H1 (cell line): Measurements from ENCODE around the gene MAGI1. TPM values are rescaled to one million over a fixed set of nuclear protein-coding genes. Genes with fewer than 3 reads are reported as not detected.

Experiments
- CBX5 ChIP-seq: fragments of 300-800, 300-1000 bp; sonication (generic); IDR thresholded peaks from 2 replicates; pipeline ENCODE4 v1.7.1; 2016; ENCODE audit warnings: antibody characterized with exemption, low read length, low read depth
- CHD7 ChIP-seq: fragments of 300-600 bp; sonication (generic); IDR thresholded peaks from 2 replicates; pipeline ENCODE4 v1.7.1; 2012; ENCODE audit warnings: low read length, moderate library complexity, mild to moderate bottlenecking, inconsistent platforms; ENCODE audit not compliant: insufficient replicate concordance
- POLR2AphosphoS5 ChIP-seq: IDR thresholded peaks from 2 replicates; pipeline ENCODE4 v1.6.1; 2011; ENCODE audit warnings: low read depth, low read length
- RAD21 ChIP-seq, 2 experiments: IDR thresholded peaks in 1 of 2; conservative IDR thresholded peaks in 1 of 2; 2 replicates each; pipeline ENCODE4 v1.6.1; 2011; ENCODE audit warnings: low read depth in 2 of 2, low read length in 2 of 2, improper control_type of control experiment in 1 of 2, inconsistent platforms in 1 of 2, mild to moderate bottlenecking in 1 of 2, moderate library complexity in 1 of 2
- RBBP5 ChIP-seq: IDR thresholded peaks from 2 replicates; pipeline ENCODE4 v1.7.1; 2012; ENCODE audit warnings: low read depth, mild to moderate bottlenecking, inconsistent platforms, low read length, moderate library complexity, borderline replicate concordance
- polyA plus RNA-seq, 7 experiments: library from polyadenylated mRNA; depleted of rRNA in 3 of 7; stranded (reverse) in 5 of 7; unstranded in 2 of 7; fragments of >200 nt in 5 of 7; fragments of 200-250 nt in 2 of 7; gene quantifications; 1 replicate in 5 of 7; 2 replicates in 1 of 7; 4 replicates in 1 of 7; pipeline versions ENCODE4 v1.2.1 to v1.2.3, GENCODE V29; 2011 to 2013; ENCODE audit warnings: missing spikeins in 2 of 7, mixed read lengths in 2 of 7
- total RNA-seq: library from RNA; stranded (reverse); fragmentation: NEBNext Ultra II Directional; extraction: Animal tissue kit (Norgen Biotek cat#: 25700); gene quantifications from 2 replicates; pipeline ENCODE4 v1.2.1, GENCODE V29; 2021

Gene MAGI1
- total and polyA plus RNA-seq, 2 of the 8 experiments (the other 6 are each of a cell fraction or from before 2014, with no cell fraction given) = 19.8 to 78.0 TPM

GRCh38 chr3:65379223-65379622 is 659.5 kb downstream of the MAGI1 start (continued):
- TF ChIP-seq CHD7 (no peak), CBX5 (no peak), POLR2AphosphoS5 (no peak), RBBP5 (no peak), RAD21 (IDR thresholded peaks at IDR 0.05 in 1 of 2, conservative IDR thresholded peaks at IDR 0.05 in 1 of 2; ENCODE audit: low read depth in 2 of 2, low read length in 2 of 2) (no peak)
